Gastrocnemius medialis (tissue), 4 donors: Measurements from ENCODE around the gene MED22.

Source experiments
- CTCF ChIP-seq, 5 experiments: fragments of 450-650 bp in 3 of 5; fragments of 200-600 bp in 2 of 5; sonication (generic) in 2 of 5; IDR thresholded peaks in 4 of 5; conservative IDR thresholded peaks in 1 of 5; 1 replicate in 4 of 5; 2 replicates in 1 of 5; pipeline ENCODE4 v1.5.1; 2016 to 2019; ENCODE audit warnings: antibody characterized with exemption in 5 of 5, mild to moderate bottlenecking in 3 of 5, moderate library complexity in 3 of 5
- POLR2A ChIP-seq, 2 donors: fragments of 450-650 bp; IDR thresholded peaks; one replicate each; pipeline ENCODE4 v1.6.1; 2017; ENCODE audit warnings: antibody characterized with exemption in 2 of 2, mild to moderate bottlenecking in 2 of 2, moderate library complexity in 2 of 2

GRCh38 chr9:133332381-133332730, 15.6 kb downstream of the MED22 start:
- no peak for TF ChIP-seq CTCF (IDR thresholded peaks at IDR 0.05 in 4 of 5, conservative IDR thresholded peaks at IDR 0.05 in 1 of 5)
- no peak for TF ChIP-seq POLR2A (IDR thresholded peaks at IDR 0.05)
